Measurements from ENCODE around the gene CELF1. TPM values are rescaled to one million over a fixed set of nuclear protein-coding genes. Genes with fewer than 3 reads are reported as not detected.

Gene CELF1
- total and polyA plus RNA-seq, 2 donors (not counting 1 experiment from before 2014, with no cell fraction given): 52.0 to 153 TPM

- Histone ChIP-seq H3K4me1 (ENCODE audit: control insufficient read depth in 2 of 2, insufficient read depth in 2 of 2, low read length in 2 of 2) (peaks cover 21 to 22% of the 10 kb centered on the region in 2 donors), H4K20me1 (ENCODE audit: control insufficient read depth, insufficient read depth, low read length, poor library complexity, severe bottlenecking) (peaks cover 78% of the 10 kb centered on the region), H3K27ac (ENCODE audit: low read length in 2 of 2) (peak overlapping the region; percentile 15 to 72), H3K9ac (ENCODE audit: low read length) (peak overlapping the region; percentile 19), H3K27me3 (replicated peaks in 1 of 4; ENCODE audit: control extremely low read depth in 1 of 4, control insufficient read depth in 3 of 4, insufficient read depth in 4 of 4, low read length in 3 of 4) (no peaks in the 10 kb centered on the region), H2AFZ (ENCODE audit: insufficient read depth, low read depth, low read length, poor library complexity, severe bottlenecking) (no peak overlapping the region), H3K4me2 (replicated peaks; ENCODE audit: low read depth, low read length, poor library complexity, severe bottlenecking) (peak overlapping the region; percentile 39), H3K36me3 (replicated peaks in 1 of 2; ENCODE audit: control extremely low read depth in 1 of 2, control insufficient read depth in 1 of 2, extremely low read depth in 1 of 2, insufficient read depth in 2 of 2, low read length in 1 of 2) (peaks cover 13 to 16% of the 10 kb centered on the region in 2 experiments), H3K79me2 (ENCODE audit: control insufficient read depth, insufficient read depth, low read length) (peaks cover 100% of the 10 kb centered on the region), H3K4me3 (ENCODE audit: control extremely low read depth in 1 of 5, extremely low read depth in 1 of 5, insufficient read depth in 1 of 5, low read depth in 2 of 5, low read length in 4 of 5) (no peak overlapping the region), H3K9me3 (ENCODE audit: control extremely low read depth in 1 of 3, control insufficient read depth in 2 of 3, insufficient read depth in 1 of 3, low read length in 2 of 3) (no peaks in the 10 kb centered on the region)
- TF ChIP-seq CTCF (IDR thresholded peaks at IDR 0.05) (no peak), EZH2 (IDR thresholded peaks at IDR 0.05; ENCODE audit: borderline replicate concordance, insufficient read depth, low read depth, low read length, poor library complexity, severe bottlenecking) (no peak)
- H3K9me3 Mint-ChIP-seq (ENCODE audit: insufficient read depth): no peaks in the 10 kb centered on the region
- intact Hi-C loops (cut with micrococcal nuclease): no loop called here
- ATAC-seq (ENCODE audit: low read depth) (no peak), DNase-seq (no peak)
- POLR2A ChIA-PET: no interaction called here
- H3K4me3 Mint-ChIP-seq: no peak overlapping the region
- peaks cover 52% of the 10 kb centered on the region for H3K4me1 Mint-ChIP-seq
- H3K27ac Mint-ChIP-seq: peak overlapping the region; percentile 86
- no peaks in the 10 kb centered on the region for H3K27me3 Mint-ChIP-seq
- CTCF ChIA-PET: no interaction called here
These were observed 52.8 kb downstream of the CELF1 start for GRCh38 chr11:47500121-47500520.

- H3K27ac ChIP-seq (ENCODE audit: low read length in 2 of 2): peak overlapping the region; percentile 15 to 72
- H3K4me1 ChIP-seq (ENCODE audit: control insufficient read depth in 2 of 2, insufficient read depth in 2 of 2, low read length in 2 of 2): peaks cover 21 to 22% of the 10 kb centered on the region in 2 donors
- CTCF ChIA-PET: no interaction called here
- H3K4me3 ChIP-seq (ENCODE audit: control extremely low read depth in 1 of 5, extremely low read depth in 1 of 5, insufficient read depth in 1 of 5, low read depth in 2 of 5, low read length in 4 of 5): no peak overlapping the region
- DNase-seq (no peak), ATAC-seq (ENCODE audit: low read depth) (no peak)
- Mint-ChIP-seq H3K4me1 (peaks cover 49% of the 10 kb centered on the region), H3K9me3 (ENCODE audit: insufficient read depth) (no peaks in the 10 kb centered on the region), H3K27me3 (no peaks in the 10 kb centered on the region), H3K27ac (peak overlapping the region; percentile 86), H3K4me3 (peak overlapping the region; percentile 73)
- no peaks in the 10 kb centered on the region for H3K9me3 ChIP-seq (ENCODE audit: control extremely low read depth in 1 of 3, control insufficient read depth in 2 of 3, insufficient read depth in 1 of 3, low read length in 2 of 3)
- H2AFZ ChIP-seq (ENCODE audit: insufficient read depth, low read depth, low read length, poor library complexity, severe bottlenecking): no peak overlapping the region
- H3K36me3 ChIP-seq (replicated peaks in 1 of 2; ENCODE audit: control extremely low read depth in 1 of 2, control insufficient read depth in 1 of 2, extremely low read depth in 1 of 2, insufficient read depth in 2 of 2, low read length in 1 of 2): peaks cover 15 to 19% of the 10 kb centered on the region in 2 experiments
- peak overlapping the region; percentile 19 for H3K9ac ChIP-seq (ENCODE audit: low read length)
- H3K4me2 ChIP-seq (replicated peaks; ENCODE audit: low read depth, low read length, poor library complexity, severe bottlenecking): peak overlapping the region; percentile 39
- peaks cover 83% of the 10 kb centered on the region for H4K20me1 ChIP-seq (ENCODE audit: control insufficient read depth, insufficient read depth, low read length, poor library complexity, severe bottlenecking)
- H3K79me2 ChIP-seq (ENCODE audit: control insufficient read depth, insufficient read depth, low read length): peaks cover 100% of the 10 kb centered on the region
- intact Hi-C loops (cut with micrococcal nuclease): no loop called here
- POLR2A ChIA-PET: no interaction called here
- WGBS (ENCODE audit: insufficient coverage): 97% methylated on average over 3 of the region's 3 CpGs
- no peak for TF ChIP-seq CTCF (IDR thresholded peaks at IDR 0.05)
- TF ChIP-seq EZH2 (IDR thresholded peaks at IDR 0.05; ENCODE audit: borderline replicate concordance, insufficient read depth, low read depth, low read length, poor library complexity, severe bottlenecking): no peak
- H3K27me3 ChIP-seq (replicated peaks in 1 of 4; ENCODE audit: control extremely low read depth in 1 of 4, control insufficient read depth in 3 of 4, insufficient read depth in 4 of 4, low read length in 3 of 4): no peaks in the 10 kb centered on the region
These were observed 53.3 kb downstream of the CELF1 start for GRCh38 chr11:47499614-47500013.
